Gastrocnemius medialis (tissue), 4 donors: ENCODE results near the gene MYL3. TPM values are rescaled to one million over a fixed set of nuclear protein-coding genes. Genes with fewer than 3 reads are reported as not detected.
A peak's percentile ranks its signal among the peaks of the same experiment; 100 is the strongest.

Experiments used
- ATAC-seq, 2 donors: fragments of 150-250 bp; one replicate each; pipeline ENCODE4 v1.9.1; 2016
- DNase-seq, 2 donors: peaks; one replicate each; pipeline ENCODE4 v3.0.0-alpha.2; 2019
- H3K27ac ChIP-seq, 4 donors: fragments of 200-600 bp; sonication (generic); 1 replicate in 1 of 4; 2 replicates in 3 of 4; pipeline ENCODE4 v1.5.1; 2016 to 2018; ENCODE audit warnings: mild to moderate bottlenecking in 2 of 4, moderate library complexity in 1 of 4
- H3K27me3 ChIP-seq, 3 donors: fragments of 200-600 bp; sonication (generic) in 2 of 3; 1 replicate in 1 of 3; 2 replicates in 2 of 3; pipeline versions ENCODE4 v1.5.1 to v1.6.0; 2016 to 2019; ENCODE audit warnings: mild to moderate bottlenecking in 1 of 3, moderate library complexity in 1 of 3
- H3K36me3 ChIP-seq, 2 donors: fragments of 200-600 bp; sonication (generic) in 1 of 2; one replicate each; pipeline ENCODE4 v1.5.1; 2017 to 2018
- H3K4me1 ChIP-seq, 2 donors: fragments of 200-600 bp; sonication (generic) in 1 of 2; one replicate each; pipeline ENCODE4 v1.5.1; 2016 to 2017; ENCODE audit warnings: mild to moderate bottlenecking in 2 of 2
- H3K4me3 ChIP-seq, 4 donors: fragments of 200-600 bp; sonication (generic) in 3 of 4; 1 replicate in 1 of 4; 2 replicates in 3 of 4; pipeline ENCODE4 v1.5.1; 2016 to 2019; ENCODE audit warnings: mild to moderate bottlenecking in 2 of 4
- H3K9me3 ChIP-seq, 3 donors: fragments of 200-600 bp; sonication (generic) in 2 of 3; 1 replicate in 1 of 3; 2 replicates in 2 of 3; pipeline ENCODE4 v1.5.1; 2016 to 2019
- CTCF ChIP-seq, 5 experiments: fragments of 450-650 bp in 3 of 5; fragments of 200-600 bp in 2 of 5; sonication (generic) in 2 of 5; IDR thresholded peaks in 4 of 5; conservative IDR thresholded peaks in 1 of 5; 1 replicate in 4 of 5; 2 replicates in 1 of 5; pipeline ENCODE4 v1.5.1; 2016 to 2019; ENCODE audit warnings: antibody characterized with exemption in 5 of 5, mild to moderate bottlenecking in 3 of 5, moderate library complexity in 3 of 5
- POLR2A ChIP-seq, 2 donors: fragments of 450-650 bp; IDR thresholded peaks; one replicate each; pipeline ENCODE4 v1.6.1; 2017; ENCODE audit warnings: antibody characterized with exemption in 2 of 2, mild to moderate bottlenecking in 2 of 2, moderate library complexity in 2 of 2
- in situ Hi-C, 4 donors: fragments of 200-750 bp; cut with MboI; loops; one replicate each; pipeline versions ENCODE4 v1.15.0 to v1.8.0; 2017; ENCODE audit warnings: low sequenced_read_pairs in 4 of 4
- intact Hi-C: fragments of 100-400 bp; cut with DNase I; formaldehyde crosslinking; loops from one replicate; pipeline ENCODE4 v1.15.1; 2023; ENCODE audit warnings: low total_unique reads
- total RNA-seq, 4 donors: library from RNA; depleted of rRNA; stranded (reverse); fragments of >200 nt; gene quantifications; one replicate each; pipeline versions ENCODE4 v1.1.0 to v1.2.3, GENCODE V29; 2016

The MYL3 gene
- total RNA-seq, 4 donors from 2014 or later = 42.5 to 544 (median 281) TPM

- Histone ChIP-seq H3K36me3 (no peaks in the 10 kb centered on the region), H3K4me3 (peak overlapping the region in 1 of 4 donors; percentile 26), H3K27ac (peak overlapping the region; percentile 68 to 89 (median 72)), H3K27me3 (no peaks in the 10 kb centered on the region), H3K9me3 (no peaks in the 10 kb centered on the region), H3K4me1 (peaks cover 51 to 58% of the 10 kb centered on the region in 2 donors)
- no peak for DNase-seq
- intact Hi-C loops (loop anchor here (10.0 kb wide), 1 partner anchor 299 kb away; the partner anchor contains the start of gene LRRC2), in situ Hi-C loops (no loop called here)
- TF ChIP-seq CTCF (IDR thresholded peaks at IDR 0.05 in 4 of 5, conservative IDR thresholded peaks at IDR 0.05 in 1 of 5) (no peak), POLR2A (IDR thresholded peaks at IDR 0.05) (no peak)
- ATAC-seq = no peak
Measured at GRCh38 chr3:46864061-46864881, 1.0 kb upstream of the MYL3 start.

- intact Hi-C loops = loop anchor here (10.0 kb wide), 1 partner anchor 298 kb away; the partner anchor contains the start of gene LRRC2
- DNase-seq (peak in 1 of 2 donors; percentile 23), ATAC-seq (peak in 1 of 2 donors; percentile 5)
- H3K27me3 ChIP-seq = no peaks in the 10 kb centered on the region
- no peaks in the 10 kb centered on the region for H3K36me3 ChIP-seq
- no peak overlapping the region for H3K4me3 ChIP-seq
- no peaks in the 10 kb centered on the region for H3K9me3 ChIP-seq
- TF ChIP-seq CTCF (IDR thresholded peaks at IDR 0.05 in 4 of 5, conservative IDR thresholded peaks at IDR 0.05 in 1 of 5) (no peak), POLR2A (IDR thresholded peaks at IDR 0.05) (peak in 1 of 2 donors; percentile 30)
- H3K4me1 ChIP-seq = peaks cover 35 to 56% of the 10 kb centered on the region in 2 donors
- peak overlapping the region; percentile 68 to 89 (median 72) for H3K27ac ChIP-seq
- in situ Hi-C loops = no loop called here
Measured at GRCh38 chr3:46862369-46863025, 747 bp downstream of the MYL3 start.

GRCh38 chr3:46861605-46862368 is 1.5 kb downstream of the MYL3 start:
- Histone ChIP-seq H3K9me3 (no peaks in the 10 kb centered on the region), H3K4me3 (no peak overlapping the region), H3K36me3 (no peaks in the 10 kb centered on the region), H3K4me1 (peaks cover 28 to 49% of the 10 kb centered on the region in 2 donors), H3K27ac (peak overlapping the region; percentile 68 to 89 (median 72)), H3K27me3 (no peaks in the 10 kb centered on the region)
- TF ChIP-seq CTCF (IDR thresholded peaks at IDR 0.05 in 4 of 5, conservative IDR thresholded peaks at IDR 0.05 in 1 of 5) (no peak), POLR2A (IDR thresholded peaks at IDR 0.05) (peak in 1 of 2 donors; percentile 20)
- peak; percentile 7 to 49 for DNase-seq
- ATAC-seq = peak in 1 of 2 donors; percentile 47
- intact Hi-C loops = loop anchor here (10.0 kb wide), 1 partner anchor 297 kb away; the partner anchor contains the start of gene LRRC2
- in situ Hi-C loops = no loop called here

- DNase-seq = no peak
- Histone ChIP-seq H3K9me3 (no peaks in the 10 kb centered on the region), H3K36me3 (no peaks in the 10 kb centered on the region), H3K27me3 (no peaks in the 10 kb centered on the region), H3K4me3 (no peak overlapping the region), H3K4me1 (peaks cover 28 to 45% of the 10 kb centered on the region in 2 donors), H3K27ac (peak overlapping the region; percentile 68 to 89 (median 72))
- peak in 1 of 2 donors; percentile 5 for ATAC-seq
- in situ Hi-C loops (no loop called here), intact Hi-C loops (loop anchor here (10.0 kb wide), 1 partner anchor 296 kb away; the partner anchor contains the start of gene LRRC2)
- no peak for TF ChIP-seq CTCF (IDR thresholded peaks at IDR 0.05 in 4 of 5, conservative IDR thresholded peaks at IDR 0.05 in 1 of 5)
- TF ChIP-seq POLR2A (IDR thresholded peaks at IDR 0.05) = no peak
Measured at GRCh38 chr3:46860810-46861604, 2.2 kb downstream of the MYL3 start.
